Measurements from ENCODE around the gene GHR.

Gene GHR

GRCh38 chr5:42719034-42719433 is 295.8 kb downstream of the GHR start:
- no peak for TF ChIP-seq USF1 (IDR thresholded peaks at IDR 0.05)
- TF ChIP-seq REST (IDR thresholded peaks at IDR 0.05; ENCODE audit: low read depth), result no peak
- TF ChIP-seq EP300 (IDR thresholded peaks at IDR 0.05; ENCODE audit: borderline replicate concordance), result no peak
- no peak for TF ChIP-seq EGR1 (IDR thresholded peaks at IDR 0.05)
- TF ChIP-seq TAF1 (IDR thresholded peaks at IDR 0.05; ENCODE audit: low read depth), result no peak
- TF ChIP-seq YY1 (IDR thresholded peaks at IDR 0.05; ENCODE audit: low read depth), result no peak
- TF ChIP-seq CEBPB (IDR thresholded peaks at IDR 0.05), result no peak
- TF ChIP-seq NFIC (IDR thresholded peaks at IDR 0.05), result no peak
- no peak for TF ChIP-seq RAD21 (IDR thresholded peaks at IDR 0.05; ENCODE audit: low read depth)
- no peak for TF ChIP-seq FOXM1 (IDR thresholded peaks at IDR 0.05; ENCODE audit: borderline replicate concordance, low read depth)

GRCh38 chr5:42720251-42720650 is 297.0 kb downstream of the GHR start:
- no peak for TF ChIP-seq USF1 (IDR thresholded peaks at IDR 0.05)
- TF ChIP-seq EP300 (IDR thresholded peaks at IDR 0.05; ENCODE audit: borderline replicate concordance), result no peak
- no peak for TF ChIP-seq EGR1 (IDR thresholded peaks at IDR 0.05)
- TF ChIP-seq TEAD4 (IDR thresholded peaks at IDR 0.05), result no peak
- TF ChIP-seq CREB1 (IDR thresholded peaks at IDR 0.05; ENCODE audit: low read depth), result no peak
- no peak for TF ChIP-seq ZBTB7A (IDR thresholded peaks at IDR 0.05; ENCODE audit: low read depth)
- TF ChIP-seq FOXM1 (IDR thresholded peaks at IDR 0.05; ENCODE audit: borderline replicate concordance, low read depth), result no peak
- TF ChIP-seq CEBPB (IDR thresholded peaks at IDR 0.05), result no peak
- no peak for TF ChIP-seq TCF12 (IDR thresholded peaks at IDR 0.05; ENCODE audit: low read depth)
- TF ChIP-seq RAD21 (IDR thresholded peaks at IDR 0.05; ENCODE audit: low read depth), result no peak
- no peak for TF ChIP-seq REST (IDR thresholded peaks at IDR 0.05; ENCODE audit: low read depth)
- TF ChIP-seq NFIC (IDR thresholded peaks at IDR 0.05), result no peak
- no peak for TF ChIP-seq MAX (IDR thresholded peaks at IDR 0.05)
- TF ChIP-seq TAF1 (IDR thresholded peaks at IDR 0.05; ENCODE audit: low read depth), result no peak

GRCh38 chr5:42721484-42721883 is 298.2 kb downstream of the GHR start:
- no peak for TF ChIP-seq EP300 (IDR thresholded peaks at IDR 0.05; ENCODE audit: borderline replicate concordance)
- no peak for TF ChIP-seq RAD21 (IDR thresholded peaks at IDR 0.05; ENCODE audit: low read depth)

- TF ChIP-seq CEBPB (IDR thresholded peaks at IDR 0.05), result no peak
- TF ChIP-seq FOXM1 (IDR thresholded peaks at IDR 0.05; ENCODE audit: borderline replicate concordance, low read depth), result no peak
- no peak for TF ChIP-seq REST (IDR thresholded peaks at IDR 0.05; ENCODE audit: low read depth)
- TF ChIP-seq YY1 (IDR thresholded peaks at IDR 0.05; ENCODE audit: low read depth), result no peak
- no peak for TF ChIP-seq EGR1 (IDR thresholded peaks at IDR 0.05)
- no peak for TF ChIP-seq USF1 (IDR thresholded peaks at IDR 0.05)
- TF ChIP-seq TAF1 (IDR thresholded peaks at IDR 0.05; ENCODE audit: low read depth), result no peak
- TF ChIP-seq NFIC (IDR thresholded peaks at IDR 0.05), result no peak
- TF ChIP-seq ZBTB7A (IDR thresholded peaks at IDR 0.05; ENCODE audit: low read depth), result no peak
- no peak for TF ChIP-seq EP300 (IDR thresholded peaks at IDR 0.05; ENCODE audit: borderline replicate concordance)
- no peak for TF ChIP-seq TEAD4 (IDR thresholded peaks at IDR 0.05)
- no peak for TF ChIP-seq CREB1 (IDR thresholded peaks at IDR 0.05; ENCODE audit: low read depth)
- TF ChIP-seq TCF12 (IDR thresholded peaks at IDR 0.05; ENCODE audit: low read depth), result no peak
- TF ChIP-seq MAX (IDR thresholded peaks at IDR 0.05), result no peak
- TF ChIP-seq RAD21 (IDR thresholded peaks at IDR 0.05; ENCODE audit: low read depth), result no peak
These were observed 317.7 kb downstream of the GHR start for GRCh38 chr5:42740920-42741319.
